ENCODE data around the gene ASTN2. TPM values are rescaled to one million over a fixed set of nuclear protein-coding genes. Genes with fewer than 3 reads are reported as not detected.
A peak's percentile ranks its signal among the peaks of the same experiment; 100 is the strongest.

The ASTN2 gene
- total and polyA plus RNA-seq, 9 of the 15 experiments (the other 6 are each of a cell fraction or from before 2014, with no cell fraction given), result 0.56 to 3.5 (median 1.9) TPM

DNA sequence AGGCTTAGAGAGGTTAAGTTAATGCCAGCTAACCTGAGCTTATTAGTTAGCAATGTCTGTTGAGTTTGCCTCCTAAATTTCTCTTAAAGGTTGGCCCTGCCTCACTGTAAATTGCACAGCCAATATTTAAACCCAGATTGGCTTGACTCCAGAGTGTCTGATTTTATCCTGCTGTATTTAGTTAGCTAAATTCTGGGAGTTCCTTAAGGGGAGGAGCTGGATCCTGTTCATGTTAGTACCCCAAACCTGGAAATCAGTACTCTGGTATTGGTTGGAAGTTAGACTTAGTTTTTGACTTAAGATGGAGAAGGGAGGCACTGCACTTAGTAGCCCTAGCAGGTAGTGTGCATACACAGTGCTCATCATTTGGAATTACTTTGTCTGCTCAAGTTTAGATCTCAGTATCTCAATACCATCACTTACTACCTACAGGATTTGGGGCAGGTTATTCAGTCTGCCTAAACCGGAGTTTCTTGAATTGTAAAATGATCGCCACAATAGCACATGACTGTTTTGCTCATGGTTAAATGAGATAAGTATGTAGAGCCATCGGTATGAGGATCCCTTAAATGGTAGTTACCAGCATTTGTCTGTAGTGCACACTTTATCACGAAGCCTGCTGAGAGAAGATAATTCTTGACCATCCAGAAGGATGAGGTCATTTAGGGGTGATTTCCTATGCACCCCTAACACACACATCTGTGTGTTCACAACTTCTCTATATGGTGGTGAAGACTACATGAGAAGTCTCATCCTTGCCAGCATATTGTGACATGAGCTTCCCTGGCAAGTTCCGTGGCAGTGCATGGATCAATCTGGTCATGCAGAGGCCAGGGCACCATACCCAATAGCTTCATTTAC lies 992.5 kb downstream of the ASTN2 start (continued):
- TF ChIP-seq, protein P1, sequence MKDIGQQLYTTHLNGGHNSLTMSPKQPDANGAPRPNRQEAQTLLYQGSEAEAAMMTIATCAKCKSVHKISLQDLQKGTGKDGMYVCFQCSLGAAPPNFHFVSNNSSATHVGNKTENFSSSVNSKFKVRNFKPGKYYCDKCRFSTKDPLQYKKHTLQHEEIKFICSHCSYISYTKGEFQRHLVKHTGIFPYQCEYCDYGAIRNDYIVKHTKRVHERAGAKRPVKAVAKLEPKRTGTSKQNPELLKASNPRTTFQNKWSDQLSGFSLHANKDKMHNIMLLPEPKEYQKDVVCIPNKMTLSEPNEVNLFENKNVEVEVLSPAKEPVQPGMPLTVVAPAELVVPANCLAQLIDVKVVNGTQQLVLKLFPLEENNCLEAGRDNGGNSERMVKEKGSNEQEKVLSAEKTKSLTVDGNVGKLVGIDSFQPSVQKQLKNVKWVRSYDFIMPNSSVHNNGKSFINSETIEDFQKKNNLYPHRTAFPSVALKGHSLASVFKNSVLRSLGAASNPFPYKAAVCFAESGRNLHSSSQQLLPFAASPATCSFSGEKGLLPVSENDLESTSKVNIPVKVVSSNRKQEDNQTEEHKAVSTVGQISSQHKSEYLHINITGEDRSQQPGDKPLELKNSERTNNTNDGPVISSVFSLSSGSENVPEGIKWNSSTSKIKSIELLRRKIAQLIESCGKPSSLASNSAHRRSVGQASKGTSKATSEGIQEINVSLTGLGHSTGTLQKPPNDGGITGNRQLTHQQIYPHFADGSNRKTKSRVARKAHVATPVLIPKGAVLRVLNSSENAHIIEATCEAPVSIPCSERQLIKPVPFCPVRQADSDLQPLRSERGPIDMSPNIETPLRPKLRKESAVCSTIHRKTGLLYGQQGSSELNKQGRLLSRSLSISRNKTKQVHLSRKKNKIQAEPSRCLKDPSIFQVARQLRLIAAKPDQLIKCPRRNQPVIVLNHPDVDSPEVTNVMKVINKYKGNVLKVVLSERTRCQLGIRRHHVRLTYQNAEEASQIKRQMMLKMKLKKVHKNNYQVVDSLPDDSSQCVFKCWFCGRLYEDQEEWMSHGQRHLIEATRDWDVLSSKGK (CRISPR knock-in tag; IDR thresholded peaks at IDR 0.05), result no peak
- TF ChIP-seq ATF1 (CRISPR knock-in tag; IDR thresholded peaks at IDR 0.05) (no peak), ATF1 (tag; IDR thresholded peaks at IDR 0.05) (peak; percentile 46), CHD4 (IDR thresholded peaks at IDR 0.05; ENCODE audit: insufficient read depth, insufficient replicate concordance, low read depth, low read length, poor library complexity, severe bottlenecking) (no peak), KDM4B (IDR thresholded peaks at IDR 0.05; ENCODE audit: borderline replicate concordance in 2 of 2, low read depth in 1 of 2) (no peak), NFRKB (IDR thresholded peaks at IDR 0.05; ENCODE audit: low read depth) (peak; percentile 64; the same call in 1 of the 2 replicates), SAFB2 (IDR thresholded peaks at IDR 0.05; ENCODE audit: borderline replicate concordance, low read depth, low read length, severe bottlenecking) (no peak), MIER1 (IDR thresholded peaks at IDR 0.05; ENCODE audit: low read depth) (no peak), ZBED1 (IDR thresholded peaks at IDR 0.05) (no peak), SRSF3 (IDR thresholded peaks at IDR 0.05; ENCODE audit: insufficient read depth, low read length) (no peak)
- TF ChIP-seq, protein P2, sequence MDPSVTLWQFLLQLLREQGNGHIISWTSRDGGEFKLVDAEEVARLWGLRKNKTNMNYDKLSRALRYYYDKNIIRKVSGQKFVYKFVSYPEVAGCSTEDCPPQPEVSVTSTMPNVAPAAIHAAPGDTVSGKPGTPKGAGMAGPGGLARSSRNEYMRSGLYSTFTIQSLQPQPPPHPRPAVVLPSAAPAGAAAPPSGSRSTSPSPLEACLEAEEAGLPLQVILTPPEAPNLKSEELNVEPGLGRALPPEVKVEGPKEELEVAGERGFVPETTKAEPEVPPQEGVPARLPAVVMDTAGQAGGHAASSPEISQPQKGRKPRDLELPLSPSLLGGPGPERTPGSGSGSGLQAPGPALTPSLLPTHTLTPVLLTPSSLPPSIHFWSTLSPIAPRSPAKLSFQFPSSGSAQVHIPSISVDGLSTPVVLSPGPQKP (CRISPR knock-in tag; IDR thresholded peaks at IDR 0.05), result no peak
- TF ChIP-seq, protein P3, sequence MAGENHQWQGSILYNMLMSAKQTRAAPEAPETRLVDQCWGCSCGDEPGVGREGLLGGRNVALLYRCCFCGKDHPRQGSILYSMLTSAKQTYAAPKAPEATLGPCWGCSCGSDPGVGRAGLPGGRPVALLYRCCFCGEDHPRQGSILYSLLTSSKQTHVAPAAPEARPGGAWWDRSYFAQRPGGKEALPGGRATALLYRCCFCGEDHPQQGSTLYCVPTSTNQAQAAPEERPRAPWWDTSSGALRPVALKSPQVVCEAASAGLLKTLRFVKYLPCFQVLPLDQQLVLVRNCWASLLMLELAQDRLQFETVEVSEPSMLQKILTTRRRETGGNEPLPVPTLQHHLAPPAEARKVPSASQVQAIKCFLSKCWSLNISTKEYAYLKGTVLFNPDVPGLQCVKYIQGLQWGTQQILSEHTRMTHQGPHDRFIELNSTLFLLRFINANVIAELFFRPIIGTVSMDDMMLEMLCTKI (IDR thresholded peaks at IDR 0.05; ENCODE audit: partially characterized antibody), result no peak
- TF ChIP-seq, protein P4, sequence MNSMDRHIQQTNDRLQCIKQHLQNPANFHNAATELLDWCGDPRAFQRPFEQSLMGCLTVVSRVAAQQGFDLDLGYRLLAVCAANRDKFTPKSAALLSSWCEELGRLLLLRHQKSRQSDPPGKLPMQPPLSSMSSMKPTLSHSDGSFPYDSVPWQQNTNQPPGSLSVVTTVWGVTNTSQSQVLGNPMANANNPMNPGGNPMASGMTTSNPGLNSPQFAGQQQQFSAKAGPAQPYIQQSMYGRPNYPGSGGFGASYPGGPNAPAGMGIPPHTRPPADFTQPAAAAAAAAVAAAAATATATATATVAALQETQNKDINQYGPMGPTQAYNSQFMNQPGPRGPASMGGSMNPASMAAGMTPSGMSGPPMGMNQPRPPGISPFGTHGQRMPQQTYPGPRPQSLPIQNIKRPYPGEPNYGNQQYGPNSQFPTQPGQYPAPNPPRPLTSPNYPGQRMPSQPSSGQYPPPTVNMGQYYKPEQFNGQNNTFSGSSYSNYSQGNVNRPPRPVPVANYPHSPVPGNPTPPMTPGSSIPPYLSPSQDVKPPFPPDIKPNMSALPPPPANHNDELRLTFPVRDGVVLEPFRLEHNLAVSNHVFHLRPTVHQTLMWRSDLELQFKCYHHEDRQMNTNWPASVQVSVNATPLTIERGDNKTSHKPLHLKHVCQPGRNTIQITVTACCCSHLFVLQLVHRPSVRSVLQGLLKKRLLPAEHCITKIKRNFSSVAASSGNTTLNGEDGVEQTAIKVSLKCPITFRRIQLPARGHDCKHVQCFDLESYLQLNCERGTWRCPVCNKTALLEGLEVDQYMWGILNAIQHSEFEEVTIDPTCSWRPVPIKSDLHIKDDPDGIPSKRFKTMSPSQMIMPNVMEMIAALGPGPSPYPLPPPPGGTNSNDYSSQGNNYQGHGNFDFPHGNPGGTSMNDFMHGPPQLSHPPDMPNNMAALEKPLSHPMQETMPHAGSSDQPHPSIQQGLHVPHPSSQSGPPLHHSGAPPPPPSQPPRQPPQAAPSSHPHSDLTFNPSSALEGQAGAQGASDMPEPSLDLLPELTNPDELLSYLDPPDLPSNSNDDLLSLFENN (IDR thresholded peaks at IDR 0.05; ENCODE audit: low read depth in 2 of 2, low read length in 2 of 2), result peak in 1 of 2 experiments; percentile 80; a peak in 2 of 4 replicates

All from K562 (cell line).